Measurements from ENCODE around the gene PCK1. TPM values are rescaled to one million over a fixed set of nuclear protein-coding genes. Genes with fewer than 3 reads are reported as not detected.

PCK1 gene
- total and polyA plus RNA-seq, 2 of the 8 experiments (the other 6 are each of a cell fraction or from before 2014, with no cell fraction given) = not detected

DNA sequence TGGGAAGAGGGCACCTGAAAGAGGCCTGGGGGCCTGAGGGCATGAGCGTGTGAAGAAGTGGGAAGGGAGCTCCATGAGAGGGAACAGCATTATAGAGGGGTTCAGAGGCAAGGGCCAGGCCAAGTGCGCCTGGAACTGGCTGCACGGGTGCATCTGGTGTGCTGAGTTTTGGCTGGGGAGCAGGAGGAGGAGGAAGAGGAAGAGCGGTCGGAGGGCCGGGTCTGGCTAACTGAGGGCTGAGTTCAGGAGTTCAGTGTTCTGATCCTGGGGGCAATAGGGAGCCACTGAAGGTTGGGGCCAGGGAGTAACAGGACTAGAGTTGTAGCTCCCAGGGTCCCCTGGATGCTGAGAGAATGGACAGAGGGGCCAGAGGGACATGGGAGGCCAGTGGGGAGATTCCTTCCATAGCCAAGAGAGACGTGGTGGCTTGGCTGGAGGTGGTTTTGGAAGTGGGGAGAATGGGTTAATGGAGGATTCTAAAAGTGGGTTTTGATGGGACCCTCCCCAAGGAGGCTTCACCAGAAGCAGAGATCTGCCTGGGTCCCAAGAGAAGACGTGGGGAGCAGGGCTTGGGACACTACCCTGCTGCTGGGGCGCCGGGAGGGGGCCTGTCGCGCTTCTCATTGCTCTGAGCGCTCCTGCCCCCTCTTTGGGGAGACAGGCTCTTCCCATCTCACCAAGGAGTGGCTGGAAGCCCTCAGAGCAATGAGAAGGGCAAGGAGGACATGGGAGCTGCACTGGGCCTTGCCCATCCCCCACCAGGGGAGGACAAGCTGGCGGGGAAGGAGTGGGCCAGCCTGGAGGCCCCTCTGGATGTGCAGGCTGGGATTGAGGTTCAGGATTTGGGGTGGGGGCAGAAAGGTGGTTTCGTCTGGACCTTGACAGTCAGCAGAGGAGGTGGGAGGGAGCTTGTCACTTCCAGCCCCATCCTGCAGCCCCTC, 30.6 kb downstream of the PCK1 start:
- POLR2A ChIA-PET (ENCODE audit: partially characterized antibody) = no interaction called here
- FAIRE-seq (no peak), DNase-seq (ENCODE audit: low read depth in 1 of 2, low spot score in 2 of 2) (no peak)
- no peak overlapping the region for H2BK15ac ChIP-seq (ENCODE audit: low read length)
- no peaks in the 10 kb centered on the region for H4K20me1 ChIP-seq (replicated peaks in 1 of 2; ENCODE audit: control insufficient read depth in 1 of 2, insufficient read depth in 2 of 2, low read length in 2 of 2)
- H4K91ac ChIP-seq (replicated peaks; ENCODE audit: insufficient read length, low read length) = no peak overlapping the region
- no peaks in the 10 kb centered on the region for H3K23me2 ChIP-seq (ENCODE audit: low read depth, low read length)
- H3K4me3 ChIP-seq (ENCODE audit: extremely low read depth in 1 of 4, insufficient read depth in 2 of 4, low read depth in 3 of 4, low read length in 4 of 4) = no peak overlapping the region
- WGBS, 2 experiments (ENCODE audit: extremely low coverage in 1 of 2, insufficient coverage in 1 of 2, insufficient read length in 1 of 2, insufficient replicate concordance in 2 of 2, low coverage in 1 of 2, low lambda C conversion rate in 2 of 2, missing lambda C conversion rate in 1 of 2) = 85% methylated on average over 14 of the region's 15 CpGs; no CpG with 5 or more reads in 1 of the 2 experiments
- H3K79me2 ChIP-seq (ENCODE audit: control insufficient read depth in 1 of 2, insufficient read depth in 2 of 2, low read length in 2 of 2) = no peaks in the 10 kb centered on the region
- H3K27me3 ChIP-seq (replicated peaks in 1 of 4; ENCODE audit: control insufficient read depth in 3 of 4, extremely low read depth in 1 of 4, insufficient read depth in 3 of 4, low read length in 3 of 4) = no peaks in the 10 kb centered on the region
- H2BK120ac ChIP-seq (replicated peaks; ENCODE audit: low read depth, low read length) = no peak overlapping the region
- H3K14ac ChIP-seq (ENCODE audit: insufficient read length) = no peak overlapping the region
- H3K27ac ChIP-seq (ENCODE audit: low read depth, low read length) = no peak overlapping the region
- no peak overlapping the region for H2AK5ac ChIP-seq (ENCODE audit: low read depth, low read length)
- H2BK12ac ChIP-seq (ENCODE audit: low read depth, low read length) = no peak overlapping the region
- H3K79me1 ChIP-seq (ENCODE audit: low read depth, low read length) = no peaks in the 10 kb centered on the region
- H3K4ac ChIP-seq (replicated peaks; ENCODE audit: insufficient read length, low read depth, low read length) = no peak overlapping the region
- H3K36me3 ChIP-seq (ENCODE audit: control insufficient read depth in 2 of 4, insufficient read depth in 4 of 4, low read length in 3 of 4) = no peaks in the 10 kb centered on the region
- H3K23ac ChIP-seq (ENCODE audit: insufficient read length) = no peak overlapping the region
- H4K8ac ChIP-seq (ENCODE audit: extremely low read depth, insufficient read depth, low read length) = no peak overlapping the region
- H3K4me2 ChIP-seq (ENCODE audit: insufficient read depth in 1 of 2, low read depth in 2 of 2, low read length in 2 of 2) = no peak overlapping the region
- CTCF ChIA-PET (ENCODE audit: partially characterized antibody) = interaction anchor here (0.8 to 10.7 kb wide), 12 partner anchors 9 to 618 kb away, joined by 3 to 194 read pairs (median 6); no protein-coding TSS in a partner anchor
- no peaks in the 10 kb centered on the region for H3K9me3 ChIP-seq (ENCODE audit: insufficient read depth in 2 of 2, low read depth in 1 of 2, low read length in 1 of 2)
- no peak overlapping the region for H3K18ac ChIP-seq (ENCODE audit: extremely low read depth, low read length)
- no peak overlapping the region for H3K9ac ChIP-seq (replicated peaks in 1 of 4; ENCODE audit: extremely low read depth in 1 of 4, low read depth in 3 of 4, low read length in 3 of 4)
- H2AFZ ChIP-seq (ENCODE audit: low read length) = no peak overlapping the region
- H2BK20ac ChIP-seq (ENCODE audit: low read length) = no peak overlapping the region
- no peak overlapping the region for H3K56ac ChIP-seq (replicated peaks; ENCODE audit: insufficient read length, low read depth, low read length)
- no peaks in the 10 kb centered on the region; a peak in 1 of 7 replicates for H3K4me1 ChIP-seq (replicated peaks in 1 of 4; ENCODE audit: control insufficient read depth in 3 of 4, insufficient read depth in 4 of 4, low read length in 3 of 4)
- H2BK5ac ChIP-seq (ENCODE audit: low read depth, low read length) = no peak overlapping the region
- H4K5ac ChIP-seq (ENCODE audit: insufficient read length, low read depth, low read length) = no peak overlapping the region
- TF ChIP-seq TEAD4 (IDR thresholded peaks at IDR 0.05; ENCODE audit: low read depth, low read length) (no peak), KDM1A (IDR thresholded peaks at IDR 0.05; ENCODE audit: borderline replicate concordance, low read length) (no peak), CTBP2 (IDR thresholded peaks at IDR 0.05; ENCODE audit: borderline replicate concordance, insufficient read depth, insufficient read length, low read length) (no peak), SIX5 (IDR thresholded peaks at IDR 0.05; ENCODE audit: low read depth, low read length) (no peak), NANOG (IDR thresholded peaks at IDR 0.05; ENCODE audit: insufficient read depth, low read depth, low read length, poor library complexity, severe bottlenecking) (no peak), EZH2 (IDR thresholded peaks at IDR 0.05; ENCODE audit: low read depth, low read length, severe bottlenecking) (no peak), TAF1 (IDR thresholded peaks at IDR 0.05; ENCODE audit: low read depth, low read length) (no peak), CHD1 (IDR thresholded peaks at IDR 0.05; ENCODE audit: low read depth, low read length) (no peak)

All from H1 (cell line).